PC-9 (cell line): ENCODE measurements around the gene SPDYE3. TPM values are rescaled to one million over a fixed set of nuclear protein-coding genes. Genes with fewer than 3 reads are reported as not detected.
"Not testable (repeated sequence)": the region's sequence is repeated elsewhere in the genome, so short reads cannot be mapped to it uniquely, and the experiment has no call there.

ENCODE experiments used
- BruUV-seq: library from RNA; stranded (reverse); fragments of 400-500 nt; replicated peaks from 2 replicates; lab custom pipeline; 2021; lab: Mats Ljungman, UMichigan
- CTCF ChIA-PET: fragments of 300-600 bp; sonication (Branson Sonifier 250); formaldehyde crosslinking; loops from one replicate; lab custom pipeline; 2022; ENCODE audit warnings: antibody characterized with exemption; lab: Charles Lee
- POLR2A ChIA-PET: fragments of 300-600 bp; sonication (Branson Sonifier 250); formaldehyde crosslinking; loops from one replicate; lab custom pipeline; 2022; ENCODE audit warnings: antibody characterized with exemption; ENCODE audit not compliant: unreplicated experiment; lab: Charles Lee
- DNase-seq, 2 experiments: peaks; one replicate each; pipeline versions ENCODE4 v3.0.0 to v3.0.0-alpha.2; 2015 to 2022; ENCODE audit warnings: mixed read lengths in 1 of 2
- H2AFZ ChIP-seq: fragments of 200-600 bp; sonication (generic); 2 replicates; pipeline ENCODE4 v1.8.1; 2017; ENCODE audit warnings: antibody characterized with exemption
- H3F3A ChIP-seq: fragments of 200-600 bp; sonication (generic); 2 replicates; pipeline ENCODE4 v1.8.1; 2017; ENCODE audit warnings: antibody characterized with exemption, mild to moderate bottlenecking, low read depth; ENCODE audit not compliant: insufficient read depth
- H3K27ac ChIP-seq: fragments of 200-600 bp; sonication (generic); 2 replicates; pipeline ENCODE4 v1.6.1; 2016; ENCODE audit warnings: mixed run types
- H3K27me3 ChIP-seq: fragments of 200-600 bp; sonication (generic); 2 replicates; pipeline ENCODE4 v1.6.1; 2016; ENCODE audit warnings: low read depth, mixed run types; ENCODE audit not compliant: insufficient read depth
- H3K36me3 ChIP-seq: fragments of 200-600 bp; sonication (generic); 2 replicates; pipeline ENCODE4 v1.6.1; 2016; ENCODE audit warnings: low read depth, mixed run types
- H3K4me1 ChIP-seq: fragments of 200-600 bp; sonication (generic); replicated peaks from 2 replicates; pipeline ENCODE4 v1.6.1; 2016; ENCODE audit warnings: mixed run types; ENCODE audit not compliant: insufficient read depth
- H3K4me2 ChIP-seq: fragments of 200-600 bp; sonication (generic); 2 replicates; pipeline ENCODE4 v1.6.1; 2017; ENCODE audit warnings: mixed run types
- H3K4me3 ChIP-seq: fragments of 200-600 bp; sonication (generic); 2 replicates; pipeline ENCODE4 v1.6.1; 2016; ENCODE audit warnings: mixed run types
- H3K79me2 ChIP-seq: fragments of 200-600 bp; sonication (generic); 2 replicates; pipeline ENCODE4 v1.6.1; 2017; ENCODE audit warnings: low read depth, mixed run types
- H3K9me2 ChIP-seq: fragments of 200-600 bp; sonication (generic); 2 replicates; pipeline ENCODE4 v1.8.1; 2017; ENCODE audit warnings: mild to moderate bottlenecking; ENCODE audit not compliant: insufficient read depth
- H3K9me3 ChIP-seq: fragments of 200-600 bp; sonication (generic); 2 replicates; pipeline ENCODE4 v1.8.1; 2016; ENCODE audit warnings: low read depth; ENCODE audit not compliant: insufficient read depth
- H4K20me1 ChIP-seq: fragments of 200-600 bp; sonication (generic); 2 replicates; pipeline ENCODE4 v1.8.1; 2017; ENCODE audit not compliant: insufficient read depth
- EZH2 ChIP-seq: fragments of 200-600 bp; sonication (generic); IDR thresholded peaks from 2 replicates; pipeline ENCODE4 v1.8.0; 2017; ENCODE audit warnings: antibody characterized with exemption, low read depth
- intact Hi-C: fragments of 100-400 bp; cut with micrococcal nuclease; formaldehyde crosslinking; loops from one replicate; pipeline ENCODE4 v1.10.0; 2022; ENCODE audit not compliant: unreplicated experiment
- total RNA-seq: library from RNA; stranded (reverse); gene quantifications from 2 replicates; pipeline ENCODE4 v1.2.3, GENCODE V29; 2021
- TF ChIP-seq, protein P1 (sequence below): fragments of 200-600 bp; sonication (generic); conservative IDR thresholded peaks from 2 replicates; pipeline ENCODE4 v1.6.1; 2017; ENCODE audit warnings: mixed run types, antibody characterized with exemption, mild to moderate bottlenecking, moderate library complexity

Gene SPDYE3
- total RNA-seq, 1 experiment from 2014 or later = not detected

DNA sequence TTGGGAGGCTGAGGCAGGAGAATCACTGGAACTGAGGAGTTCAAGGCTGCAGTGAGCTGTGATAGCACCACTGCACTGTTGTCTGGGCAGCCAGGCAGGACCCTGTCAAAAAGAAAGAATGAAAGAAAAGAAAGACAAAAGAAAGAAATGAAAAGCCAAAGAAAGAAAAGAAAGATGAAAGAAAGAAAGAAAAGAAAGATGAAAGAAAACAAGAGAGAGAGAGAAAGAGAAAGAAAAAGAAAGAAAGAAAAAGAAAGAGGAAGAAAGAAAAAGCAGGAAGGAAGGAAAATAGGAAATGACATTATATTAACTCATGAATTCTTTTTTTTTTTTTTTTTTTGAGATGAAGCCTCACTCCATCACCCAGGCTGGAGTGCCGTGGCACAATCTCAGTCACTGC, 32.4 kb upstream of the SPDYE3 start:
- peaks cover 8% of the 10 kb centered on the region for H3F3A ChIP-seq
- no peak for TF ChIP-seq EZH2
- TF ChIP-seq, protein P1, sequence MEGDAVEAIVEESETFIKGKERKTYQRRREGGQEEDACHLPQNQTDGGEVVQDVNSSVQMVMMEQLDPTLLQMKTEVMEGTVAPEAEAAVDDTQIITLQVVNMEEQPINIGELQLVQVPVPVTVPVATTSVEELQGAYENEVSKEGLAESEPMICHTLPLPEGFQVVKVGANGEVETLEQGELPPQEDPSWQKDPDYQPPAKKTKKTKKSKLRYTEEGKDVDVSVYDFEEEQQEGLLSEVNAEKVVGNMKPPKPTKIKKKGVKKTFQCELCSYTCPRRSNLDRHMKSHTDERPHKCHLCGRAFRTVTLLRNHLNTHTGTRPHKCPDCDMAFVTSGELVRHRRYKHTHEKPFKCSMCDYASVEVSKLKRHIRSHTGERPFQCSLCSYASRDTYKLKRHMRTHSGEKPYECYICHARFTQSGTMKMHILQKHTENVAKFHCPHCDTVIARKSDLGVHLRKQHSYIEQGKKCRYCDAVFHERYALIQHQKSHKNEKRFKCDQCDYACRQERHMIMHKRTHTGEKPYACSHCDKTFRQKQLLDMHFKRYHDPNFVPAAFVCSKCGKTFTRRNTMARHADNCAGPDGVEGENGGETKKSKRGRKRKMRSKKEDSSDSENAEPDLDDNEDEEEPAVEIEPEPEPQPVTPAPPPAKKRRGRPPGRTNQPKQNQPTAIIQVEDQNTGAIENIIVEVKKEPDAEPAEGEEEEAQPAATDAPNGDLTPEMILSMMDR = no peak
- H3K36me3 ChIP-seq = no peaks in the 10 kb centered on the region
- H3K9me3 ChIP-seq = no peaks in the 10 kb centered on the region
- no peaks in the 10 kb centered on the region for H3K9me2 ChIP-seq
- no peak overlapping the region for H3K4me2 ChIP-seq
- no peaks in the 10 kb centered on the region for H3K27me3 ChIP-seq
- peaks cover 8% of the 10 kb centered on the region for H3K79me2 ChIP-seq
- BruUV-seq = no TSS peak
- ChIA-PET CTCF (no interaction called here), POLR2A (interaction anchor here (0.6 to 0.9 kb wide), 4 partner anchors 57 to 866 kb away, joined by 3 to 20 read pairs (median 9); partner anchors contain the start of gene BUD31)
- 0 out of 2 replicates have a peak, but pooled peaks cover 4% of the 10 kb centered on the region for H3K4me1 ChIP-seq
- H3K4me3 ChIP-seq = no peak overlapping the region
- intact Hi-C loops = no loop called here
- no peak overlapping the region for H2AFZ ChIP-seq
- H3K27ac ChIP-seq = no peak overlapping the region
- no peak for DNase-seq
- no peaks in the 10 kb centered on the region for H4K20me1 ChIP-seq

DNA sequence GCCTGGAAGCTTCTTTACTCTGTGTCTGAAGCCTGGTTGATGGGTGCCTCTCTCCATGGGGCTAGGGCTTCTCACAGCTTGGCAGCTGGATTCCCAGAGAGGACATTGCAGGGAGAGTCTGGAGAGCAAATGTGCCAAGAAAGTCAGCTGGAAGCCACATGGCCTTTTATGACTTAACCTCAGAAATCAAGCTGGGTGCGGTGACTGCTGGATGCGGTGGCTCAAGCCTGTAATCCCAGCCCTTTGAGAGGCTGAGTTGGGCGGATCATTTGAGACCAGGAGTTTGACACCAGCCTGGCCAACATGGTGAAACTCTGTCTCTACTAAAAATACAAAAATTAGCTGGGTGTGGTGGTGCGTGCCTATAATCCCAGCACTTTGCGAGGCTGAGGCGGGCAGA, 31.4 kb upstream of the SPDYE3 start:
- H3K9me2 ChIP-seq, BruUV-seq, H3K27ac ChIP-seq, CTCF ChIA-PET, H3K9me3 ChIP-seq, H3K79me2 ChIP-seq, H3F3A ChIP-seq, H3K4me1 ChIP-seq, H3K36me3 ChIP-seq, DNase-seq, H3K4me3 ChIP-seq, intact Hi-C loops, H3K27me3 ChIP-seq, H4K20me1 ChIP-seq, H3K4me2 ChIP-seq, H2AFZ ChIP-seq: not testable (repeated sequence)
- POLR2A ChIA-PET = interaction anchor here (0.7 kb wide), 1 partner anchor 36 kb away, joined by 4 read pairs; no protein-coding TSS in a partner anchor

DNA sequence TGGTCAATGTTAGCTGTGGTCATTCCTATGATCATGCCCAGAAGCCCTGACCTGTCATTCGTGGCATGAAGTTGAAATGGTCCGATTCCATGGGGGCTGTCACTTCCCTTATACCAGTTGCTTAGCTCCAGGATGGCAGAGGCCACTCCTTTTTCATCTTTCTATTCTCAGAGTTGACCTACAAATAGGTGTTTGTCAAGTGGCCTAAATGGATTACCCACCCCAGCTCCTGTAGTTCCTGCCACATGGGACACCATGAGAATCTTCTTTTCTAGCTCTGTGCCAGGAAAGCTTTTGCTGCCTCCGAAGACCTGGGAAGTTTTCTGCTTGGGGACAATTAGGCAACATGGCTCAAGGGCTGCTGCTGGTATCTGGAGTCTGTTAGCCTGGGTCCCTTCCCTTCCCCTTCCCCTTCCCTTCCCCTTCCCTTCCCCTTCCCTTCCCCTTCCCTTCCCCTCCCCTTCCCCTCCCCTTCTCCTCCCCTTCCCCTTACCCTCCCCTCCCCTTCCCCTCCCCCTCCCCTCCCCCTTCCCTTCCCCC, 25.4 kb upstream of the SPDYE3 start:
- H3K27ac ChIP-seq, H4K20me1 ChIP-seq, H3K4me3 ChIP-seq, H3K79me2 ChIP-seq, H3K36me3 ChIP-seq, H3F3A ChIP-seq, BruUV-seq, H3K4me1 ChIP-seq, H3K9me2 ChIP-seq, H3K27me3 ChIP-seq, POLR2A ChIA-PET, CTCF ChIA-PET, DNase-seq, H3K9me3 ChIP-seq, H2AFZ ChIP-seq, H3K4me2 ChIP-seq, intact Hi-C loops: not testable (repeated sequence)

DNA sequence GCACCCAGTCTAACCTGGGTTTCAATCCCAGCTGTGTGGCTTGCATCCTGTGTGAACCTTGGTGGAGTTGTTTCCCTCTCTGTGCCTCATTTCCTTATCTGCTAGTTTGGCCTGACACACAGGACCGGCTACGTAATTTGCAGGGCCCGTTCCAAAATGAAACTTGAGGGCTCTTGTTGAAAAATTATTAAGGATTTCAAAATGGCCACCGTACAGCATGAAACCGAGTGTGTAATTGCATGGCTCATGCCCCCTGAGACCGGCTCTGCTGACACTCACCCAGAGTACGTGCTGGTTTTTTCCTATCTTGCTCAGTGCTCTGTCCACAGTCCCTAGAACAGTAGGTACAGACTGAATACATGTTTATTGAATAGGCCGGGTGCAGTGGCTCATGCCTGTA, 24.4 kb upstream of the SPDYE3 start:
- POLR2A ChIA-PET, H3K4me3 ChIP-seq, CTCF ChIA-PET, H3K4me1 ChIP-seq, H3K27me3 ChIP-seq, BruUV-seq, H2AFZ ChIP-seq, H3F3A ChIP-seq, H3K79me2 ChIP-seq, H3K36me3 ChIP-seq, H3K4me2 ChIP-seq, H3K9me2 ChIP-seq, DNase-seq, H3K27ac ChIP-seq, intact Hi-C loops, H3K9me3 ChIP-seq, H4K20me1 ChIP-seq: not testable (repeated sequence)

DNA sequence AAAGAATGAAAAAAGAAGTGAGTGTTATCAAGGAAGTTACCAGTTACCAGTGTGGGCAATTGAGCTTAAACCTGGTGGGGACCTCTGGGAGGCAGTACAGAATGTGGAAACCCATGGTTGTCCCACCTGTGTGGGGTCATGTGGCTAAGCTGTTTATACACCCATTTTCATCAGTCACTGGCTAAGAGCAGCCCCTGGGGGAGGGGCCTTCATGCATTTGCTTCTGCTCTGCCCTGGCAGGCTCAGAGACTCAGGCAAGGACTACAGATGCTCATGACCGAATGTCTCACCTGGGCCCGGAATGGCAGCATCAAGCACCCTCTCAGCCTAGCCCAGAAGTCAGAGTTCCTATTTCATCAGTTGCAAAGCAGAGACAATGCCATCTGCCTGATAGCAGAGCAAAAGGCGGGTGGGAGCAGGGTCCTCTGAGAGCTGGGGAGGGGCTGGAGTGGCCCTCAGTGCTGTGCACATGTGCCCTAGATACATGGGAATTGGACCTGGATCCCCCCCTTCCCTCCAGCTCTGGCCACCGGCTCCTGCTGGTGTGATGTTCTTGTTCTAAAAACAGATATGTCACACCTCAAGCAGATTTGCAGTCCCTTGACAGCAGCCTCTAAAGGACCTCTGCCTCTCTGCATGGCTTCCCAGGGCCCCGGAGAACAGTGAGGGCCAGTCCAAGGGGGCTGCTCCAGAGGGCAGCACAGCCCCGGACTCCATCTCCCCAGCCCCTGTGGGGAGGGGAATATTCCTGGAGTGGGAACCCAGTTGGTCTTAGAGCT, 20.1 kb upstream of the SPDYE3 start:
- H3K79me2 ChIP-seq, H3K4me2 ChIP-seq, BruUV-seq, H3F3A ChIP-seq, H3K36me3 ChIP-seq, H3K9me2 ChIP-seq, H3K27ac ChIP-seq, H3K9me3 ChIP-seq, POLR2A ChIA-PET, intact Hi-C loops, H4K20me1 ChIP-seq, DNase-seq, H2AFZ ChIP-seq, H3K4me1 ChIP-seq, H3K27me3 ChIP-seq, H3K4me3 ChIP-seq: not testable (repeated sequence)
- CTCF ChIA-PET = interaction anchor here (0.6 to 1.1 kb wide), 3 partner anchors 18 to 150 kb away, joined by 4 to 29 read pairs (median 6); no protein-coding TSS in a partner anchor

DNA sequence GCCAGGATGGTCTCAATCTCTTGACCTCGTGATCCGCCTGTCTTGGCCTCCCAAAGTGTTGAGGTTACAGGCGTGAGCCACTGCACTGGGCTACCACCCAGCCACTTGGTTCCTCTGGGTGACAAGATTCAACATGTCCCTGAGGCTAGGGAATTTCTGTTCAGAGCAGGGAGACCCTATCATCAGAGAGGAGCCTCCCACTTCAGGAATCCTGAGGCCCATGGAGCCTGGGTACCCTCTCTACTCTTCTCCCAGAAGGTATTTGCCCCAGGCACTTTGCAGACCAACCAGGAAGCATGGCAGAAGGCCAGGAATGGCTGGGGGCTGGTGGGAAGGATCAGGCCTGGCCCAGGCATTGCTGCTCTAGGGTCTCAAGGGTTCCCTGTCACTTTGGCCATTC, 19.2 kb upstream of the SPDYE3 start:
- H2AFZ ChIP-seq, H3K79me2 ChIP-seq, H3F3A ChIP-seq, H4K20me1 ChIP-seq, H3K4me1 ChIP-seq, H3K4me2 ChIP-seq, H3K9me3 ChIP-seq, POLR2A ChIA-PET, H3K27ac ChIP-seq, BruUV-seq, CTCF ChIA-PET, H3K4me3 ChIP-seq, H3K9me2 ChIP-seq, intact Hi-C loops, H3K36me3 ChIP-seq, H3K27me3 ChIP-seq: not testable (repeated sequence)
- peak in 1 of 2 experiments; percentile 51 for DNase-seq
